ENCODE measurements around the gene C11orf42. TPM values are rescaled to one million over a fixed set of nuclear protein-coding genes. Genes with fewer than 3 reads are reported as not detected.

The C11orf42 gene
- total and polyA plus RNA-seq, 2 experiments from 2014 or later: 0.16 TPM; not detected in 1

DNA sequence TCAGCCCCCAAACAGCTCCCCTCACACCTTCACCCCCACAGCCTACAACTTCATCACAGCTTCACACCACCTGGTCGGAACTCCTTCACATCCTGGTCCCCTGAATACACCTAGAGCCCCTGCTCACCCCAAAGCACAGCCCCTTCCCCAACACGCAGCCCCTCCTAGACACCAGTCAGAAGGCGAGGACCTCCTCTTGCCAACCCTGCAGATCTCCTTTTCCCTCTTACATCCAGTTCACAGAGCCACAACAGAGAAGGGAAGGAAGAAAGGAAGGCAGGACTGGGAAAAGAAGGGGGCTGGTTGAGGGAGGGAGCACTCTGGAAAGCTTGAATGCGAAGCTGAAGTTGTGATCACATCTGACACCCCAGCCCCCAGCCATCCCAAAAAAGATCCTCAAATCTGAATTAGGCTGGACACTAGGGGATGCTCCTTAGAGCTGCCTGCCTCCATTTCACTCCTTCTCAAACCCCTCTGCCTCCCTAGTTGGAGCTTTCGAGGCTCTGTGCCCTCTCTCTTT lies 54.9 kb downstream of the C11orf42 start:
- in situ Hi-C loops (cut with MboI): no loop called here

More for the DNA sequence above, 54.9 kb downstream of the C11orf42 start:
- H3K4me2 ChIP-seq (ENCODE audit: unreplicated experiment): no peak overlapping the region
- H4K20me1 ChIP-seq (ENCODE audit: insufficient read depth): no peaks in the 10 kb centered on the region
- 52 to 54% methylated on average over 5 of the region's 5 CpGs for WGBS, 2 experiments (ENCODE audit: low coverage in 1 of 2, low lambda C conversion rate in 2 of 2, missing lambda C conversion rate in 2 of 2)
- peaks cover 5% of the 10 kb centered on the region; the same call in 1 of the 2 replicates for H3K4me1 ChIP-seq (ENCODE audit: insufficient read depth)
- H3K36me3 ChIP-seq (ENCODE audit: low read depth): no peaks in the 10 kb centered on the region
- no peaks in the 10 kb centered on the region for H3K9me3 ChIP-seq (ENCODE audit: low read depth)
- no peaks in the 10 kb centered on the region for H3K79me2 ChIP-seq (ENCODE audit: insufficient read depth)
- no peak for DNase-seq
- H3K9me2 ChIP-seq (ENCODE audit: insufficient read depth): no peaks in the 10 kb centered on the region
- H2AFZ ChIP-seq: no peak overlapping the region
- H3F3A ChIP-seq (ENCODE audit: insufficient read depth): no peaks in the 10 kb centered on the region
- no peak for TF ChIP-seq EZH2phosphoT487 (IDR thresholded peaks at IDR 0.05; ENCODE audit: insufficient read depth, low read depth)
- peak; percentile 57 for TF ChIP-seq EZH2 (IDR thresholded peaks at IDR 0.05; ENCODE audit: insufficient read depth, poor library complexity, severe bottlenecking)
- H3K27ac ChIP-seq: no peak overlapping the region
- no peak overlapping the region for H3K9ac ChIP-seq
- no peak overlapping the region for H3K4me3 ChIP-seq
- H3K27me3 ChIP-seq (replicated peaks; ENCODE audit: insufficient read depth): peaks cover 61% of the 10 kb centered on the region

Other genes starting within 250 kb of the C11orf42 start
- gene OR56A5, start 237.1 kb upstream of the C11orf42 start, total RNA-seq (2014; rRNA removed; shearing (Covaris generic)): not detected in 2 replicates
- not detected in 2 replicates for gene OR56A5, start 237.1 kb upstream of the C11orf42 start, polyA plus RNA-seq (2016; fragmentation: Nextera tagmentation; extraction: Ambion mirVana)
- not detected in 2 replicates for gene OR52L1, start 218.6 kb upstream of the C11orf42 start, total RNA-seq (2014; rRNA removed; shearing (Covaris generic))
- gene OR52L1, start 218.6 kb upstream of the C11orf42 start, polyA plus RNA-seq (2016; fragmentation: Nextera tagmentation; extraction: Ambion mirVana): not detected in 2 replicates
- not detected in 2 replicates for gene OR56A4, start 198.6 kb upstream of the C11orf42 start, total RNA-seq (2014; rRNA removed; shearing (Covaris generic))
- gene OR56A4, start 198.6 kb upstream of the C11orf42 start, polyA plus RNA-seq (2016; fragmentation: Nextera tagmentation; extraction: Ambion mirVana): not detected in 2 replicates
- not detected in 2 replicates for gene OR56A1, start 174.8 kb upstream of the C11orf42 start, total RNA-seq (2014; rRNA removed; shearing (Covaris generic))
- gene OR56A1, start 174.8 kb upstream of the C11orf42 start, polyA plus RNA-seq (2016; fragmentation: Nextera tagmentation; extraction: Ambion mirVana): not detected in 2 replicates
- not detected in 2 replicates for gene OR56B4, start 97.9 kb upstream of the C11orf42 start, total RNA-seq (2014; rRNA removed; shearing (Covaris generic))
- gene OR56B4, start 97.9 kb upstream of the C11orf42 start, polyA plus RNA-seq (2016; fragmentation: Nextera tagmentation; extraction: Ambion mirVana): not detected in 2 replicates
- gene OR52B2, start 35.2 kb upstream of the C11orf42 start, total RNA-seq (2014; rRNA removed; shearing (Covaris generic)): not detected in 2 replicates
- gene OR52B2, start 35.2 kb upstream of the C11orf42 start, polyA plus RNA-seq (2016; fragmentation: Nextera tagmentation; extraction: Ambion mirVana): not detected in 2 replicates
- gene OR52W1, start 6.3 kb upstream of the C11orf42 start, total RNA-seq (2014; rRNA removed; shearing (Covaris generic)): not detected in 2 replicates
- not detected in 2 replicates for gene OR52W1, start 6.3 kb upstream of the C11orf42 start, polyA plus RNA-seq (2016; fragmentation: Nextera tagmentation; extraction: Ambion mirVana)
- gene FHIP1B, start 29.1 kb downstream of the C11orf42 start, total RNA-seq (2014; rRNA removed; shearing (Covaris generic)): 14.7 and 25.4 TPM in 2 replicates
- gene FHIP1B, start 29.1 kb downstream of the C11orf42 start, polyA plus RNA-seq (2016; fragmentation: Nextera tagmentation; extraction: Ambion mirVana): 9.2 and 10.9 TPM in 2 replicates
- gene CNGA4, start 33.5 kb downstream of the C11orf42 start, total RNA-seq (2014; rRNA removed; shearing (Covaris generic)): not detected in 2 replicates
- not detected in 2 replicates for gene CNGA4, start 33.5 kb downstream of the C11orf42 start, polyA plus RNA-seq (2016; fragmentation: Nextera tagmentation; extraction: Ambion mirVana)
- not detected in 2 replicates for gene CCKBR, start 54.3 kb downstream of the C11orf42 start, total RNA-seq (2014; rRNA removed; shearing (Covaris generic))
- not detected in 2 replicates for gene CCKBR, start 54.3 kb downstream of the C11orf42 start, polyA plus RNA-seq (2016; fragmentation: Nextera tagmentation; extraction: Ambion mirVana)
- gene CAVIN3, start 114.9 kb downstream of the C11orf42 start, total RNA-seq (2014; rRNA removed; shearing (Covaris generic)): 392 and 456 TPM in 2 replicates
- gene CAVIN3, start 114.9 kb downstream of the C11orf42 start, polyA plus RNA-seq (2016; fragmentation: Nextera tagmentation; extraction: Ambion mirVana): 290 and 301 TPM in 2 replicates
- gene SMPD1, start 184.9 kb downstream of the C11orf42 start, total RNA-seq (2014; rRNA removed; shearing (Covaris generic)): 70.1 and 87.8 TPM in 2 replicates
- gene SMPD1, start 184.9 kb downstream of the C11orf42 start, polyA plus RNA-seq (2016; fragmentation: Nextera tagmentation; extraction: Ambion mirVana): 67.9 and 72.3 TPM in 2 replicates
- 43.8 and 46.2 TPM in 2 replicates for gene APBB1, start 213.5 kb downstream of the C11orf42 start, total RNA-seq (2014; rRNA removed; shearing (Covaris generic))
- 42.3 and 43.1 TPM in 2 replicates for gene APBB1, start 213.5 kb downstream of the C11orf42 start, polyA plus RNA-seq (2016; fragmentation: Nextera tagmentation; extraction: Ambion mirVana)
- gene HPX, start 235.4 kb downstream of the C11orf42 start, total RNA-seq (2014; rRNA removed; shearing (Covaris generic)): 0.22 and 1.1 TPM in 2 replicates
- 0.43 and 0.46 TPM in 2 replicates for gene HPX, start 235.4 kb downstream of the C11orf42 start, polyA plus RNA-seq (2016; fragmentation: Nextera tagmentation; extraction: Ambion mirVana)